ENCODE results near the gene NSUN5.
A peak's percentile ranks its signal among the peaks of the same experiment; 100 is the strongest.
"Not testable (repeated sequence)": the region's sequence is repeated elsewhere in the genome, so short reads cannot be mapped to it uniquely, and the experiment has no call there.

NSUN5 gene

DNA sequence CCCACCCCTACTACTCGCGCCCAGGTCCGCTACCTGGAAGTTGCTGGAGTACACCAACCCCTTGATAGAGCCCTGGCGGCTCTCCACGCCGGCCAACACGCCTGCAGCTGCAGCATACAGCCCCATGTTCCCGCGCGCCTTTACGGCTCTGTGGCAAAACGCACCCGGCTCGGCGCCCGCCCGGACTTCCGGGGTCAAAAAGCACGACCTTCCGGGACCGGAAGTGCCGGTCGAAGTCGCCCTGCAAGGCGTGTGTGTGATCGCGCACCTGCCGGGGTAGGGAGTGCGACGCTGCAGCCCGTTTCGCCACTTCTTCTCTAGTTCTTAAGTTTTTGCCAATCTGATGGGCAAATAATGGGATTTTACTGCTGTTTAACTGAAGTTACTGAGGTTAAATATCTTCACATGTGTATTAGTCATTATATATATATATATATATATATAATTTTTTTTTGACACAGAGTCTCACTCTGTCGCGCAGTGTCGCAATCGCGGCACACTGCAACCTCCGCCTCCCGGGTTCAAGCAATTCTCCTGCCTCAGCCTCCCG is at the start of gene NSUN5:
TSS of gene NSUN5 (minus strand) at position 162 of the 550 bp plus-strand sequence. CDS start at position 126, 36 bp downstream.
- peak; percentile 78 for DNase-seq (ENCODE audit: low read depth)

DNA sequence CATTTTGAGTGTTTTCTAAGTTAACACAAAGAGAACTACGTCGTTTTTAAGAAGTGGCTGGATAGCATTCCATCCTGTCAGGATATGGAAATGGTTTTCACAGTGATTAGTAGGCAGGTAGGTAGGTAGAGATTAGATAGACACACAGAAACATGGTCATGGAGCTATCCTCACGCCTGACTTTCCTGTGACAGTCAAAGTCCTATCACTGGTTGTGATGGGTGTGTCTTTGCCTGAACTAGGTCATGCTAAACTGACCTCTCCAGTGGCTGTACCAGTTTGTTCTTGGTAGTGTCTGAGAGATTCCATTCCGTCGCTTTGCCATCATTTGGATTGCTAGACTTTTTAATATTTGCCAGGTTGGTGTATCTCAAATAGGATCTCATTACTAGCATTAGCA is 47.5 kb upstream of the NSUN5 start:
- DNase-seq (ENCODE audit: low read depth), result no peak

DNA sequence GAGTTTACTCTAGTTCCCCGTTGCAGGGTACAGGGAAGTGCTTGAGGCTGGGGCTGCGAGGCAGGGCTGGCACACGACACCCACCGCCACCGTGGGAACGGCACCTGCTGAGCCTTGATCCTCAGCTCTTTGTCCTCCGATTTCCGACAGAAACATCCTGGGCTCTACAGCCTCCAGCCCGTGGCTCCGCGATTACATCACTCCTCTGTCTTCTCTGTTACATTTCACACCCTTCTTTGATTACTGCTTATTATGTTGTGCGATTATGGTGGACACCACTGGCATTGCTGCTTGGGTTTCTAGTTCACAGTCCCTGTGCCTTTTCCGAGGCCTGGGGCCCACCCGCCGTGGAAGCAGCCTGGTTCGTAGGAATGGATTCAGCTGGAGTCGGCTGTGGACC is 46.2 kb upstream of the NSUN5 start:
- DNase-seq (ENCODE audit: low read depth), result no peak

DNA sequence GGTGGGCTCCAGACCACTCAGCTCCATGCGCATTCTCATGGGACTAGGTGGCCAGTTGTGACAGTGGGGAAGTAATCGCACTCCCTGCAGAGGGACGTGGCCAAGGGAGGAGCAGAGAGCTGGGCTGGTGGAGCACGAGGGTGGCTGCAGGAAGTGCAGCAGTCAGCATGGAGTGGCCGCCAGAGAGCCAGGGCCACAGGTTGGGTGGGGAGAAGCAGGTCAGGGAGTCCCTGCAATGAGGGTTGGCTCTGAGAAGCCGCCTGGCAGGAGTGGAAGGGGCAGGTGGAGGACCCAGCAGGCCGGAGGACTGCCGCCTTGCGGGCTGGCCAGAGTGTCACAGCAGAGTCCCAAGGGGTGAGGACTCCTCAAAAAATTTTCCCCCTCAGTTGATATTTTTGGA is 45.6 kb upstream of the NSUN5 start:
- DNase-seq (ENCODE audit: low read depth), result no peak

DNA sequence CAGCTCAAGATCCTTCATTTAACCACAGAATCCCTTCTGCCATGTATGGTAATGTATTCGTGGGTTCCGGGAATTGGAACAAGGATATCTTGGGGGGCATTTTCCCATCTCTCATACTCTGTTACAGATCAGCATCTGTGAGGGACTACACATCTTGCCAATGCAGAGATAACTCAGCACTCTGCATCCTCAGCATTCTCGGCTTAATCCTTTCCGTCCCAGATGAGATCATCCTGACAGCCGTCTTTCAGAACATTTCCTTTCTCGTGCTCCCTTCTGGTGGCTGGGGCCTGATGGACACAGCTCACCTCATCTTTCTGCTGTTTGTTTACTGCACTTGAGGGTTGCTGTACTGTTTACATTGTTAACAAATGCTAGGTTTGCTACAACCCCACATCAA is 44.6 kb upstream of the NSUN5 start:
- DNase-seq (ENCODE audit: low read depth), result no peak

DNA sequence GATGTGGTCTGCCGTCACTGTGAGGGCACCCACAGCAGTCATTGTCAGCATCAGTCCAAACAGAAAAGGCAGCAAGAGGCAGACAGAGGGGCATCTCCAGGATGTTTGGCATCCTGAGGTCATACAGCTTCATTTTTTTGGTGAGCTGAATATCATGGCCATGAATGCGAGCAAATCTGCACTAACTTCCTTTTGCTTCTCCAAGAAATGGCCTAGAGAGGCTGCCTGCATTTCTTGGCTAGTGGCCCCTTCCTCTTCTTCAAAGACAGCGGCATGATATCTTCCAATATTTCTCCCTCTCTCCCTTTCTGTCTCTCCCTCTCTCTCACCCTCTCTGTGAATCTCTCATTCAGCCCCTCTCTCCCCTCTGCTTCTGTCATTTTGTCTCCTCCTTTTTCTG is 44.2 kb upstream of the NSUN5 start:
- DNase-seq (ENCODE audit: low read depth), result no peak

DNA sequence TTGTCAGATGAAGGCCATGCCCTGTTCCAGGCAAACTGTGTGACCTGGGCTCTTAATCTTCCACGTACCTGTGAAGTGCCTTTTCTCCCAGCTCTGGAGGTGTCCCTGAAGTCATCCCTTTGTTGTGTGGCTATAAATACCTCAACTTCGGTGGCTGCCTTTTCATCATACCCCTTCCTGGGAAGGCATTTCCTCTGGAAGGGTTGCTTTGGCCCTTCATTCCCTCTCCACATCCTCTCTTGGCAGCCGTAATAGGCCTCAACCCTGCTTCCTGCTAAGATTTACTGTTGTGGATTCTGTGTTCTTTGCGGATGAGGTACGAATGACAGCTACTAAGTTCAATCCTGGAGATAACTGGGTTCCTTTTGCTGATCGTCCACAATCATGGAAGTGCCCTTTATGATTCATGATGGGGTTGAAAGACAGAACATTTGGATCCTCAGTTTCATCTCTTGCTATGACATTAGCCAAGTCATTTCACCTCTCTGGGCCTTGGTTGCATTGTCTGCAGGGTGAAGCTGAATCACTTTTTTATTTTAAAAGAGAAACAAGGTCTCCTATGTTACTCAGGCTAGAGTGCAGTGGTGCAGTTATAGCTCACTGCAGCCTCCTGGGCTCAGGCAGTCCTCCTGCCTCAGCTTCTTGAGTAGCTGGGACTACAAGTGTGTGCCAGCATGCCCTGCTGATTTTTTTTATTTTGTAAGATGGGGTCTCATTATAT is 43.0 kb upstream of the NSUN5 start:
- no peak for DNase-seq (ENCODE audit: low read depth)

DNA sequence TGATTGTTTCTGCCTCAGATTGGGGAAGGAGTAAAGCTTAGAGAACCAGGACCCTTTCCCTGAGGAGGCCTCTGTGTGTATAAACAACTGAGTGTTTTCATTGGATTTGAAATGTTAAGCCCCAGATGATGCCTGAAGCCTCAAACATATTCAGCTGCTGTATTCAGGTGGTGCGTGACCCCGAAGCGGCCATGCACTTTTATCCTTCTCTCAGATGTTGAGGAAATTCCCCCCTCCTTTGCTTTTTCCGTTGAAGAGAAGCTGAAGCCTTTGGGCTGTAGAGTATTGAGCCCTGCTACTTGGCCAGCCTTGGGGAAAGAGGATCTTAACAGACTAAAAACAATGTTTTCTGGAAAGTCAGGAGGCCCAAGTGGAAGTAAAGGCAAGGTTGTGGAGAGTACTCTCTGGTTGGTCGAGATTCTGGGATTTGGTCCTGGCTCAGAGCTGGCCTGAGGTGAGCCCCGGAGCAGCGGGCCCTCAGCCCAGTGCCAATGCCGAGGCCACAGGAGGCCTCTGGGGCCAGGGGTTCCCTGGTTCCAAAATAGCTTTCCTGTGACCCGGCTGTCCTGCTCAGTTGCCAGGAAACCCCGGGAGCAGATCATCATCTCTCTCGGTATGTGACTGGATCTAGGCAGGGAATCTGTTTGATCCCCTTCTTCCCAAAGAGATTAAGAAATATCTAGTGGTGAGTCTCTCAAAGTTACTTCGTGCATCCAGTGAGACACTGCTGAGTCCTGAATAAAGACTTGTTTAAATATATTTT is 41.9 kb upstream of the NSUN5 start:
- no peak for DNase-seq (ENCODE audit: low read depth)

DNA sequence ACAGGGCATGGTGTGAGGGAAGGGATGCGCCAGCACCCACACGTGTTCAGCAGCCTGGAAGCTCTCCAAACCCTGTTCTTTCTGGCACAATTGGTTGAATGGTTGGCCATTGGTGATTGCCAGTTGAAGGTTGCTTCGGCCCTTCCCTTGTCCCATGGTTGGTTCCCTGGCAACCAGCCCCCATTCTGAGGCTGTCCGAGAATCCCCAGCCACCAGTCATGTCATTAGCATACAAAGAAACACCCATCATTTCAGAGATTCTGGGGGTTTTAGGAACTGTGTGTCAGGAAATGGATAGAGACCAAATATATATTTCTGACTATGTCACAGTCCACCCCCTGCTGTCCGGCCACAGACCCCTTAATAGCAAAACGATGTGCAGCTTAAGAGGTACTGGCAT is 41.1 kb upstream of the NSUN5 start:
- DNase-seq (ENCODE audit: low read depth), result no peak

DNA sequence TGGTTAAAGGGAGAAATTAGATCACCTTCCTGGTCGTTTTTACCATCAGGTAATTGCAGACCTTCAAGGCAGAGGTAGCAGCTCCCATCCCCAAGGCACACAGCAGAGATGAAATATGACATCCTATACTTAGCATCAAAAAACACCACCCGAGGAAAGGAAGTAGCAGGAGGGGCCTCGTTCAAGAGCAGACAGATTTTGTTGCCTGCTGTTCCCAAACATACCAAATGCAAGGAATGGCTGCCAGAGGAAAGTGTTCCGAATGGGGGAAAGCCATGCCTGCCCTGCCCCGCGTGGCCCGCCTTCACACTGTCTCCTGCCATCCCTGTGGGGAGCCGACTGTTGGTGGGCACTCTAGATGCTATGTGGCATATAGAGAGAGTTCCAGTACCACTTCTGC is 37.3 kb upstream of the NSUN5 start:
- no peak for DNase-seq (ENCODE audit: low read depth)

DNA sequence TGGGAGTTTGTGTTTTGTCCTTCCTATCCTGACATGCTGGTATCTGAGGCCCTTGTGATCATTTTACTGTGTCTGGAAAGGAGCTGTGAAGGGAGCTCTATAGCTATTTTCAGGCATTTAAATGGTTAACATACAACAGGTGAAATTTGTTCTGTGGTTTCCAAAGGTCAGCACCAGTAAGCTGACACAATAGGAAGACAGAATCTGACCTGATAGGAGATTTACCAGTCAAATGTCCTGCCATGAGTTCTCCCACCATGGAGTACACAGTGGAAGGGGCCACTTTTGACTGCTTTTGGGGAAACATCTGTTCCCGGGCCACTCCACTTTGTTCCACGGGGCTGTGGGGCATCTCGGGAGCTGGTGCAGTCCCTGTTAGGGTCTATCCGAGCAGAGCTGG is 36.9 kb upstream of the NSUN5 start:
- no peak for DNase-seq (ENCODE audit: low read depth)

DNA sequence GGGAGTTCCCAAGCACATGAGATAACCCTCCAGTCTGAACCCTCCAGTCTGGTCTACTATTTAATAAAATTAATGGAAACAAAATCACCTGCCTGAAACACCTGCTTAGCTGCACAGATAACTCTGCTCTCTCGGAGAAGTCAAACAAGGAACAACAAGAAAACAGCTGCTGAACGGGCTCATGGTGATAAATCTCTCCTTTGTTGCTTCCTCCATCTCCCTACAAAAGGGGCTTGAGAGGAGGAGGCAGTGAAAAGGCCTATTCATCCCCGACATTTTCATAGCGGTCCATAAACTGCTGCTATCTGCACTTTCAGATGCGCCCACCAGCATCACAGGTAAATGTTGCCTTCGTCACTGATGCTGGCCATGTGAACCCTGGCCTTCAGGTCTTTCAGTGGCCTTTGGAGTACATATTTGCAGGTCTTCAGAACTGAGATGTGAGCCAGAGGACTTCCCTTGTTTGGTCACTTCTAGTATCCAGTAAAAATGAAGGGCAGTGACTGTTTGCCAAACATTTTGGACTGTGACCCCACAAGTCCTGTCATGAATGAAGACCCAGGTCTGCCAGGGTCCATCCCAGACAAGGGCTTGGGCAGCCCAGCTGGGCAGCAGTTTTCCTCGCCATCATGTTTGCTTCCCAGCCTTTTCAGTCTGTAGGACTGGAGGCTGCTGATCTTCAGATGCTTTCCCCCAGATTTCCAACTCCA is 35.2 kb upstream of the NSUN5 start:
- DNase-seq (ENCODE audit: low read depth), result no peak

DNA sequence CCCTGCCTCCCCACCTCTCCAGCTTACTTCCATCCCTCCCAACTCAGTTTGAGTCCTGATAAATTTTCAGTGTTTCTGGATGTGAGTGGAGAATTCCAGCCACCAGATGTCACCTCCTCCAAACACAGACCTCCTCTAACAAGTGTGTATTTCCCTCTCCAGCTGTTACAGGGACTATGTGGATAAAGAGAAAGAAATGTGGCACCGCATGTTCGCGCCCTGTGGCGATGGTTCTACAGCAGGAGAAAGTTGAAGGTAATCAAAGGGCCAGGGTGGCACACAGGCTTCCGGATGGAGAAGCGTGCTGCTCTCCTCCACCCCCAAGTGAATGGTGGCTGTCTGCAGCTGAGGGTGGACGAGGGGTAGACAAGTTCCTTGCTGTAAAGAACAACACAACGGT is 34.0 kb upstream of the NSUN5 start:
- no peak for DNase-seq (ENCODE audit: low read depth)

DNA sequence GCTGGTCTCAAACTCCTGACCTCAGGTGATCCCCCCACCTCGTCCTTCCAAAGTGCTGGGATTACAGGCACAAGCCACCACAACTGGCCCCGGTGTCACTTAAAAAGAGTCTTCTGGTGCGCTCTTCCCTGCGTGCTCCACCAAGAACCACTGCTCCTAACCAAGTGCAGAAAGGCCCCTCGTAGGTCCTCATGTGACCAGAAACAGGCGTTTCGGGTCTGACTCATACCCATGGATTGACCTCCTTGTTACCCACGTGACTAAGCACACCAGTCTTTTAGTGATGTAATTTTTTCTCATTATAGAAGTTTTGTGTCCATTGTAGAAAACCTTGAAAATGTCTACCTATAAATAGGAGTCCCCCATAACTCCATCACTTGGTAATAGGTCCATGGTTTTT is 33.3 kb upstream of the NSUN5 start:
- DNase-seq (ENCODE audit: low read depth), result no peak

DNA sequence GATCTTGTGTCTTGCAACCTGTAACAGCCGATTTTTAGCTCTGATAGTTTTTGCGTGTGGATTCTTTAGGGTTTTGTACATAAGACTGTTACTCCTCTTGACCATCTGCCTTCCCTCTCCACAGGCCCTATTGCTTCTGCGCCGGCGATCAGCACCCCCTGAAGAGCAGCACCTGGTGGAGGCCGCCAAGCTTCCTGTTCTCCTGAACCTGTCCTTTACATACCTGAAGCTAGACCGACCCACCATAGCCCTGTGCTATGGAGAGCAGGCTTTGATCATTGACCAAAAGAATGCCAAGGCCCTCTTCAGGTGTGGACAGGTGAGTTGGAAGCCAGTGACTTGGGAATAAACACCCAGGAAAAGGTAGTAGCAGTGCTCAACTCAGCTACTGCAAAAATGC is 31.9 kb upstream of the NSUN5 start:
- no peak for DNase-seq (ENCODE audit: low read depth)

DNA sequence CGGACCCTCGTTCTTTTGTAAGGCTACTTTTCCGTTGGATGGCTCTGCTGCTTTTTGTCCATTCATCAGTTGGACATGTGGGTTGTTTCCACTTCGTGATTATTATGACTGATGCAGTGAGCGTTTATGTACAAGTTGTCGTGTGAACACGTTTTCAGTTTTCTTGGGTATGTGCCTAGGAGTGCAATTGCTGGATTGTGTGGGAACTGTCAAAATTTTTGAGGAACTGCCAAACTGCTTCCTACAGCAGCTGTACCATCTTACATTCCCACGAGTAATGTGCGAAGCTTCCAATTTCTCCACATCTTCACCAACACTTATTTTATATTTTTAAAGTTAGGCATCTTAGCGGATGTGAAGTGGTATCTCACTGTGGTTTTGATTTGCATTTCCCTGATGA is 29.7 kb upstream of the NSUN5 start:
- no peak for DNase-seq (ENCODE audit: low read depth)

DNA sequence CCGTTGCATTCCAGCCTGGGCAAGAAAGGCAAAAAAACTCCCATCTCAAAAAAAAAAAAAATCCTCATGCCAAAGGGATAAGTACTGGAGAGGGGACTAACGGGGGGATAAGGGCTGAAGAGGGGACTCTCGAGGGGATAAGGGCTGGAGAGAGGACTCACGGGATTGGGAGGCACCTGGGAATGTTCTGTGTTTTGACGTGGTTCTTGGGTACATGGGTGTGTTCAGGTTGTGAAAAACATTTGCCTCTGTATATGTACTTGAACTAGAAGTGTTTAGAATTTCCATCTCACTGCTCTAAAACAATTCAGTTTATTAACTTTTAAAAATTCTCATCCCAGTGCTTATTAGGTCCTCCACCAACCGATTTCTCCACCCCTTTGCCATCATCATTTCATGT is 23.8 kb upstream of the NSUN5 start:
- no peak for DNase-seq (ENCODE audit: low read depth)

DNA sequence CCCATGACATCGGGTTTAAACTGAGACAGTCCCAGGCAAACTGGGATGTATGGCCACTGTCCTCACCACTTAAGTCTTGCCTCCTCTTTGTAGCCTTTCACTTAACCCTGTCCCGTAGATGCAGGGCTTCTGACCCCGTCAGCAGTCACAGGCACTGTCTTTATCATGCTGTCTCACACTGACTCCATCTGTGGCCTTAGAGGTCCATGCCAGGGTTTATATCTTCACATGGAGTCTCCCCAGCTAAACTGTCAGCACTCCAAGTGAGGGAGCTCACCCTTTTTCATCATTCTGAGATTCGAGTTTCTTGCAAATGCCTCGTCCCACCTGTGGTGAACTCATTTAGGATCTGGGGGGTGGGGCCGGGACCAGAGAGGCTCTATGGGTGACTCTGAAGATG is 22.1 kb upstream of the NSUN5 start:
- DNase-seq (ENCODE audit: low read depth), result no peak

DNA sequence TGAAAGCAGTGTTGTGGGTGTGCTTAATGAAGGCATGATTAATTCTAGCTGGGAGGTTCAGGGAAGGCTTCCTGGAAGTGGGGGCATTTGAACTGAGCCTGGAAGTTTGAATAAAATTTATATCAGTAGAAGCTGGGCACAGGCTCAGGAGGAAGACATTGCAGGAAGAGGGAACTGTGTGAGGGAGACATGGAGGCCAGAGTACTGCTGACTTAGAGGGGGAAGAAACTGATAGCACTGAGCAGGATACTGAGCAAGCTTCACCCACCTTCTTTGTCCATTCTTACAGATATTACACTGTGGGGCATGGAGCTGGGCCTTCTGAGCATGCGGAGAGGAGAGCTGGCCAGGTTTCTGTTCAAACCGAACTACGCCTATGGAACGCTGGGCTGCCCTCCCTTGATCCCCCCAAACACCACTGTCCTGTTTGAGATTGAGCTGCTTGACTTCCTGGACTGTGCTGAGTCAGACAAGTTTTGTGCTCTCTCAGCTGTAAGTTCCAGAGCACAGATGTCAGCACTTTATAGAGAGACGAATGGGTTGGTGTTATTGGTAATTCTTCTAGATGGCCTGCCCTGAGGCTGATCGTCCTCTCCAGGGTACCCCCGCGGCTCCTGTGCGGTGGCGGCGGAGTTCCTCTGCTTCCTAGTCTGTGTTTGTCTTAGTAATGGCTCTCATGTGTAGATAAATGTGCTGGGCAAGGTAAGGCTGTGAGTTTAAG is 21.4 kb upstream of the NSUN5 start:
- no peak for DNase-seq (ENCODE audit: low read depth)

DNA sequence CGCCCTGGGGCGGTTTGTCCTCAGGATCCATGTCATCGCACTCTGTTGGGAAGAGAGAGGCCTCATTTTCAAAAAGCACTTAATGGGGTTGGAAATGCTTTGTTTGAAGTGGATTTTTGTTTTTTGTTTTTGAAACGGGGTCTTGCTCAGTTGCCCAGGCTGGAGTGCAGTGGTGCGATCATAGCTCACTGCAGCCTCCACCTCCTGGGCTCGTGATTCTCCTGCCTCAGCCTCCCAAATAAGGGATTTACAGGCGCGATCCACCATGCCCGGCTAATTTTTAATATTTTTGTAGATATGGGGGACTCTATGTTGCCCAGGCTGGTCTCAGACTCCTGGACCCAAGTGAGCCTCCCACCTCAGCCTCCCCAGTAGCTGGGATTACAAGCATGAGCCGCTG is 20.1 kb upstream of the NSUN5 start:
- DNase-seq (ENCODE audit: low read depth), result no peak

DNA sequence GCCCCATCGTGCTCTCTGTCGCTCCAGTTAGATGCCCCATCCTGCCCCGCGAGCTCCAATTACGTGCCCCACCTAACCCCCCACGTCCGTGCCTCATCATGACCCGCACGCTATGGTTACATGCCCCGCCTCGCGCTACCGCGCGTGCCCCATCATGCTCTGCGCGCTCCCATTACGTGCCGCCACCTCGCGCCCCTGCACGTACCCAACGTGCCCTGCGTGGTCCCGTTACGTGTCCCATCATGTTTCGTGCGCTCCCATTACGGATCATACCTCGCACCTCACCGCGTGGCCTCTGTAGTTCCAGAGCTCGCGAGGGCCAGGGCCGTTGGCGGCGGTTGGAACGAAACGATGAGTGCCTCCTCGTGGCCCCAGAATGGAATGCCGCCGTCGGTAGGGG is 19.3 kb upstream of the NSUN5 start, which contains the start of the genes FKBP6 and TRIM50:
TSS of gene FKBP6 (plus strand) at position 240 of the 400 bp plus-strand sequence. CDS start 268 bp downstream, outside the sequence.
TSS of gene TRIM50 (minus strand) at position 161 of the 400 bp plus-strand sequence. CDS start 3,295 bp downstream, outside the sequence.
- not testable (repeated sequence) for DNase-seq (ENCODE audit: low read depth)

DNA sequence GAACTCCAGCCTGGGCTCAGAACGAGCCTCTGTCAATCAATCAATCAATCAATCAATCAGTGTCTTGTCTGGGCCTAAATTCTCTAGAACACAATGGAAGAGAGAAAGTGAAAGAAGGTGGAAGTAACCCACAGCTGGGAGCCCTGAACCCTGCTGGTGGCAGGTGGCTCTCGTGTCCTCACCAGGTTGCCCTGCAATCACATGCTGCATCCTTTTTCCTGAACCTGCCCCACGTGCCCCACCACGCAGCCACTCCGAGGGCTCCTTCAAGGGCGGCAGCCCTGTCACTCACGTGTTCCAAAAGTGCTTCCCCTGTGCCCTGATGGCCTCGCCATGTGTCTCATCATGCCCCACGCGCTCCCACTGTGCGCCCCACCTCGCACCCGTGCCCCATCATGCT is 18.8 kb upstream of the NSUN5 start:
- not testable (repeated sequence) for DNase-seq (ENCODE audit: low read depth)
